ENCODE data around the gene KLHL7. TPM values are rescaled to one million over a fixed set of nuclear protein-coding genes. Genes with fewer than 3 reads are reported as not detected.

Gene KLHL7
- total and polyA plus RNA-seq, 9 of the 15 experiments (the other 6 are each of a cell fraction or from before 2014, with no cell fraction given): 4.2 to 63.1 (median 32.3) TPM

DNA sequence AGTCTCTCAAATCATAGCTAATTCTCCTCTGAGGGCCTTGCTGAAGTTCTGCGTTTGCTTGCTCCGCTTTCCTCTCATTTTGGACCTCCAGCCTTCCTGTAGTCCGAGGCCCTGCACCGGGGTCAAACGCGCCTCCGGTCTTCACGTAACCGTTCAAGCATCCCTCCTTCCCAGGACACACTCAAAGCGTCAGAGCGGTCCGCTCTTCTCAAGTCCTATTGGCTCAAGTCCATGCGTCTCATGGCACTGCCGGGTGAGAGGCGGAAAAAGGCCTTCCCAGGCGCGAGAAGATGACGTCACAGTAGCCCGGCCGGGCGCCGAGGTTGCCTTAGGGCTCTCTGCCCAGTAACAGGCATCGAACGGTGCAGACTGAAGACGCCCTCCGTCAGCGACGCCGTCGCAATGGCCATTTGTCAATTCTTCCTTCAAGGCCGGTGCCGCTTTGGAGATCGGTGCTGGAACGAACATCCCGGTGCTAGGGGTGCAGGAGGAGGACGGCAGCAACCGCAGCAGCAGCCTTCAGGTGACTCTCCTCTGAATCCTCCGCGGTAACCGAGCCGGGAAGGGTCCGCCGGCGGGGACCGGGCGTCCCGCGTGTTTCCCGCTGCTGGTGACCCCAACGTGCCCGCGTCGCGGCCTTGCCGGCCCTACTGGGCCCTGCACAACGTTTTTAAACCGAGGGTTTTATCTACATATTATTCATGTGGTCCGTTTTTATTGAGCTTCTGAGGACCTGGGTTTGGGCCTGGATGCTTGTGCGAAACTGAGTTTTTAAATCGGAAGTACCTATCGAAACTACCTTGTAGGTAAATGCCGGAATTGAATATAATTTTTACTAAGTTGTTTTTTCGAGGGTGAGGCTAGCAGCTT, 76.3 kb downstream of the KLHL7 start, which contains the start of gene NUP42 (continued):
- TF ChIP-seq FOXA3 (CRISPR knock-in tag; conservative IDR thresholded peaks at IDR 0.05 in 1 of 2, IDR thresholded peaks at IDR 0.05 in 1 of 2) (peak in 1 of 2 experiments; percentile 63; a peak in 2 of 4 replicates), ZNF239 (CRISPR knock-in tag; IDR thresholded peaks at IDR 0.05) (no peak), HIVEP1 (CRISPR knock-in tag; IDR thresholded peaks at IDR 0.05) (no peak), NR2C1 (IDR thresholded peaks at IDR 0.05) (peak; percentile 90), NR2C1 (tag; IDR thresholded peaks at IDR 0.05) (peak; percentile 89), ZBTB8A (IDR thresholded peaks at IDR 0.05; ENCODE audit: partially characterized antibody) (no peak), CBX3 (IDR thresholded peaks at IDR 0.05; ENCODE audit: borderline replicate concordance in 1 of 2, low read length in 2 of 2) (no peak; a peak in 1 of 3 replicates), TEAD1 (CRISPR knock-in tag; IDR thresholded peaks at IDR 0.05) (peak in 1 of 2 experiments; percentile 73; a peak in 1 of 4 replicates), ZBTB43 (CRISPR knock-in tag; IDR thresholded peaks at IDR 0.05) (0 out of 2 replicates have a peak, but pooled peaks have one; percentile 46), ZNF583 (CRISPR knock-in tag; IDR thresholded peaks at IDR 0.05) (no peak), XRCC3 (IDR thresholded peaks at IDR 0.05) (no peak), GABPB2 (CRISPR knock-in tag; conservative IDR thresholded peaks at IDR 0.05) (no peak), ZNF561 (CRISPR knock-in tag; conservative IDR thresholded peaks at IDR 0.05) (no peak)
- TF ChIP-seq, protein P1, sequence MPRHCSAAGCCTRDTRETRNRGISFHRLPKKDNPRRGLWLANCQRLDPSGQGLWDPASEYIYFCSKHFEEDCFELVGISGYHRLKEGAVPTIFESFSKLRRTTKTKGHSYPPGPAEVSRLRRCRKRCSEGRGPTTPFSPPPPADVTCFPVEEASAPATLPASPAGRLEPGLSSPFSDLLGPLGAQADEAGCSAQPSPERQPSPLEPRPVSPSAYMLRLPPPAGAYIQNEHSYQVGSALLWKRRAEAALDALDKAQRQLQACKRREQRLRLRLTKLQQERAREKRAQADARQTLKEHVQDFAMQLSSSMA (CRISPR knock-in tag; IDR thresholded peaks at IDR 0.05): 0 out of 2 replicates have a peak, but pooled peaks have one; percentile 16
- TF ChIP-seq, protein P2, sequence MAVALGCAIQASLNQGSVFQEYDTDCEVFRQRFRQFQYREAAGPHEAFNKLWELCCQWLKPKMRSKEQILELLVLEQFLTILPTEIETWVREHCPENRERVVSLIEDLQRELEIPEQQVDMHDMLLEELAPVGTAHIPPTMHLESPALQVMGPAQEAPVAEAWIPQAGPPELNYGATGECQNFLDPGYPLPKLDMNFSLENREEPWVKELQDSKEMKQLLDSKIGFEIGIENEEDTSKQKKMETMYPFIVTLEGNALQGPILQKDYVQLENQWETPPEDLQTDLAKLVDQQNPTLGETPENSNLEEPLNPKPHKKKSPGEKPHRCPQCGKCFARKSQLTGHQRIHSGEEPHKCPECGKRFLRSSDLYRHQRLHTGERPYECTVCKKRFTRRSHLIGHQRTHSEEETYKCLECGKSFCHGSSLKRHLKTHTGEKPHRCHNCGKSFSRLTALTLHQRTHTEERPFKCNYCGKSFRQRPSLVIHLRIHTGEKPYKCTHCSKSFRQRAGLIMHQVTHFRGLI (CRISPR knock-in tag; IDR thresholded peaks at IDR 0.05): no peak
- TF ChIP-seq, protein P3, sequence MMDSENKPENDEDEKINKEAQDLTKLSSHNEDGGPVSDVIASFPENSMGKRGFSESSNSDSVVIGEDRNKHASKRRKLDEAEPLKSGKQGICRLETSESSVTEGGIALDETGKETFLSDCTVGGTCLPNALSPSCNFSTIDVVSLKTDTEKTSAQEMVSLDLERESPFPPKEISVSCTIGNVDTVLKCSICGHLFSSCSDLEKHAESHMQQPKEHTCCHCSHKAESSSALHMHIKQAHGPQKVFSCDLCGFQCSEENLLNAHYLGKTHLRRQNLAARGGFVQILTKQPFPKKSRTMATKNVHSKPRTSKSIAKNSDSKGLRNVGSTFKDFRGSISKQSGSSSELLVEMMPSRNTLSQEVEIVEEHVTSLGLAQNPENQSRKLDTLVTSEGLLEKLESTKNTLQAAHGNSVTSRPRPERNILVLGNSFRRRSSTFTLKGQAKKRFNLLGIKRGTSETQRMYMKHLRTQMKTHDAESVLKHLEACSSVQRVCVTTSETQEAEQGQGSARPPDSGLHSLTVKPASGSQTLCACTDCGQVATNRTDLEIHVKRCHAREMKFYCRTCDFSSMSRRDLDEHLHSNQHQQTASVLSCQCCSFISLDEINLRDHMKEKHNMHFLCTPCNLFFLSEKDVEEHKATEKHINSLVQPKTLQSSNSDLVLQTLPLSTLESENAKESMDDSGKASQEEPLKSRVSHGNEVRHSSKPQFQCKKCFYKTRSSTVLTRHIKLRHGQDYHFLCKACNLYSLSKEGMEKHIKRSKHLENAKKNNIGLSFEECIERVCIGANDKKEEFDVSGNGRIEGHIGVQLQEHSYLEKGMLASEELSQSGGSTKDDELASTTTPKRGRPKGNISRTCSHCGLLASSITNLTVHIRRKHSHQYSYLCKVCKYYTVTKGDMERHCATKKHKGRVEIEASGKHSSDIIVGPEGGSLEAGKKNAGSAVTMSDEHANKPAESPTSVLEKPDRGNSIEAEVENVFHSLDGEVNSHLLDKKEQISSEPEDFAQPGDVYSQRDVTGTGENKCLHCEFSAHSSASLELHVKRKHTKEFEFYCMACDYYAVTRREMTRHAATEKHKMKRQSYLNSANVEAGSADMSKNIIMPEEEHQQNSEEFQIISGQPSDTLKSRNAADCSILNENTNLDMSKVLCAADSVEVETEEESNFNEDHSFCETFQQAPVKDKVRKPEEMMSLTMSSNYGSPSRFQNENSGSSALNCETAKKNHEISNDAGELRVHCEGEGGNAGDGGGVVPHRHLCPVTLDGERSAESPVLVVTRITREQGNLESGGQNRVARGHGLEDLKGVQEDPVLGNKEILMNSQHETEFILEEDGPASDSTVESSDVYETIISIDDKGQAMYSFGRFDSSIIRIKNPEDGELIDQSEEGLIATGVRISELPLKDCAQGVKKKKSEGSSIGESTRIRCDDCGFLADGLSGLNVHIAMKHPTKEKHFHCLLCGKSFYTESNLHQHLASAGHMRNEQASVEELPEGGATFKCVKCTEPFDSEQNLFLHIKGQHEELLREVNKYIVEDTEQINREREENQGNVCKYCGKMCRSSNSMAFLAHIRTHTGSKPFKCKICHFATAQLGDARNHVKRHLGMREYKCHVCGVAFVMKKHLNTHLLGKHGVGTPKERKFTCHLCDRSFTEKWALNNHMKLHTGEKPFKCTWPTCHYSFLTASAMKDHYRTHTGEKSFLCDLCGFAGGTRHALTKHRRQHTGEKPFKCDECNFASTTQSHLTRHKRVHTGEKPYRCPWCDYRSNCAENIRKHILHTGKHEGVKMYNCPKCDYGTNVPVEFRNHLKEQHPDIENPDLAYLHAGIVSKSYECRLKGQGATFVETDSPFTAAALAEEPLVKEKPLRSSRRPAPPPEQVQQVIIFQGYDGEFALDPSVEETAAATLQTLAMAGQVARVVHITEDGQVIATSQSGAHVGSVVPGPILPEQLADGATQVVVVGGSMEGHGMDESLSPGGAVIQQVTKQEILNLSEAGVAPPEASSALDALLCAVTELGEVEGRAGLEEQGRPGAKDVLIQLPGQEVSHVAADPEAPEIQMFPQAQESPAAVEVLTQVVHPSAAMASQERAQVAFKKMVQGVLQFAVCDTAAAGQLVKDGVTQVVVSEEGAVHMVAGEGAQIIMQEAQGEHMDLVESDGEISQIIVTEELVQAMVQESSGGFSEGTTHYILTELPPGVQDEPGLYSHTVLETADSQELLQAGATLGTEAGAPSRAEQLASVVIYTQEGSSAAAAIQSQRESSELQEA (IDR thresholded peaks at IDR 0.05; ENCODE audit: low read depth): peak; percentile 93

All from K562 (cell line).